ENCODE data around the gene RPS6KA5. TPM values are rescaled to one million over a fixed set of nuclear protein-coding genes. Genes with fewer than 3 reads are reported as not detected.
"Not testable (repeated sequence)": the region's sequence is repeated elsewhere in the genome, so short reads cannot be mapped to it uniquely, and the experiment has no call there.

Gene RPS6KA5
- total and polyA plus RNA-seq, 4 donors: 1.1 to 14.8 (median 5.6) TPM

DNA sequence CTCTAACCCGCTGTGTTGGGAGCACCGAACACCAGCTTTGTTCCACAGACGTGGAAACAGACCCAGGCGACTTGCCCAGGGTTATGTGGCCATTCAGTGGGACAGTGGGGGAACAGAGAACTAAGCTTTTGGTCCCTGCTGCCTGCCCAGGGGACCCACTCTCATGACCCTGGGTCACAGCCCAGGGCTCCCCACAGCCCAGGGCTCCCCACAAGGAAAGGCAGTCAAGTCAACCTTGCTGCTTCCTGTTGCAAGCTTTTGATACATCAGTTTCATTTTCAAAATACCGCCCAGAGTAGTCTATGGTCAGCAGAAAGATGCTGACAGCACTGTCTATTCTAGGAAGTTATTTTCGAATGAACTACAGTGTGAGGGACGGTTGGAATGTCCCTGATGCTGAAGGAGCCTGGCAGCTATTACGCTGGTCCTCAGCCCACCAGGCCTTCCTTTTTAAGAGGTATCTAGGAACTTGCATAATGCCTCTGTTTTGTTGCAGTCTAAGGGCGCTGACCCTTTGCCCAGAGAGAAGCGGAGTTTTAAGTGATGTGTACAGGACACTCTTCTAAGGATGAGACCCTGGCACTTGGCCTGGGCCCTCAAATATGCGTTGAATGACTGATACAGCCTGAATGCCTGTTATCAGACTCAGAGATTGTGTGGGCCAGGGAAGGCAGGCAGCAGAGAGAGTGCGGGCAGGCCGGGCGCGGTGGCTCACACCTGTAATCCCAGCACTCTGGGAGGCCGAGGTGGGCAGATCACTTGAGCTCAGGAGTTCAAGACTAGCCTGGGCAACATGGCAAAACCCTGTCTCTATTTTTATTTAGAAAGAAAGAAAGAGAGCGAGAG lies 231.6 kb downstream of the RPS6KA5 start:
- TF ChIP-seq, protein P1, sequence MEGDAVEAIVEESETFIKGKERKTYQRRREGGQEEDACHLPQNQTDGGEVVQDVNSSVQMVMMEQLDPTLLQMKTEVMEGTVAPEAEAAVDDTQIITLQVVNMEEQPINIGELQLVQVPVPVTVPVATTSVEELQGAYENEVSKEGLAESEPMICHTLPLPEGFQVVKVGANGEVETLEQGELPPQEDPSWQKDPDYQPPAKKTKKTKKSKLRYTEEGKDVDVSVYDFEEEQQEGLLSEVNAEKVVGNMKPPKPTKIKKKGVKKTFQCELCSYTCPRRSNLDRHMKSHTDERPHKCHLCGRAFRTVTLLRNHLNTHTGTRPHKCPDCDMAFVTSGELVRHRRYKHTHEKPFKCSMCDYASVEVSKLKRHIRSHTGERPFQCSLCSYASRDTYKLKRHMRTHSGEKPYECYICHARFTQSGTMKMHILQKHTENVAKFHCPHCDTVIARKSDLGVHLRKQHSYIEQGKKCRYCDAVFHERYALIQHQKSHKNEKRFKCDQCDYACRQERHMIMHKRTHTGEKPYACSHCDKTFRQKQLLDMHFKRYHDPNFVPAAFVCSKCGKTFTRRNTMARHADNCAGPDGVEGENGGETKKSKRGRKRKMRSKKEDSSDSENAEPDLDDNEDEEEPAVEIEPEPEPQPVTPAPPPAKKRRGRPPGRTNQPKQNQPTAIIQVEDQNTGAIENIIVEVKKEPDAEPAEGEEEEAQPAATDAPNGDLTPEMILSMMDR (IDR thresholded peaks at IDR 0.05; ENCODE audit: control extremely low read depth, extremely low read depth): no peak
- Histone ChIP-seq H3K4me1 (ENCODE audit: control insufficient read depth in 5 of 5, insufficient read depth in 5 of 5, low read length in 5 of 5) (peaks cover 0 to 9% (median 4%) of the 10 kb centered on the region in 5 donors), H3K9ac (ENCODE audit: insufficient read depth in 1 of 2, low read length in 2 of 2) (no peak overlapping the region), H3K4me3 (no peak overlapping the region), H3K36me3 (ENCODE audit: control insufficient read depth in 4 of 4, insufficient read depth in 4 of 4, low read length in 4 of 4) (no peaks in the 10 kb centered on the region), H3K9me3 (ENCODE audit: control insufficient read depth in 4 of 4, insufficient read depth in 3 of 4, low read length in 3 of 4) (no peaks in the 10 kb centered on the region), H3K27me3 (ENCODE audit: control insufficient read depth in 3 of 3, insufficient read depth in 3 of 3, low read length in 2 of 3) (no peaks in the 10 kb centered on the region), H3K27ac (ENCODE audit: low read depth in 1 of 2, low read length in 1 of 2) (peak overlapping the region; percentile 75 to 87)
- peak; percentile 38 for ATAC-seq (ENCODE audit: insufficient read depth, low FRiP score)
- peak in 2 of 3 donors; percentile 33 to 36 for DNase-seq
- WGBS, 2 donors: 64 to 72% methylated on average over 17 of the region's 17 CpGs

DNA sequence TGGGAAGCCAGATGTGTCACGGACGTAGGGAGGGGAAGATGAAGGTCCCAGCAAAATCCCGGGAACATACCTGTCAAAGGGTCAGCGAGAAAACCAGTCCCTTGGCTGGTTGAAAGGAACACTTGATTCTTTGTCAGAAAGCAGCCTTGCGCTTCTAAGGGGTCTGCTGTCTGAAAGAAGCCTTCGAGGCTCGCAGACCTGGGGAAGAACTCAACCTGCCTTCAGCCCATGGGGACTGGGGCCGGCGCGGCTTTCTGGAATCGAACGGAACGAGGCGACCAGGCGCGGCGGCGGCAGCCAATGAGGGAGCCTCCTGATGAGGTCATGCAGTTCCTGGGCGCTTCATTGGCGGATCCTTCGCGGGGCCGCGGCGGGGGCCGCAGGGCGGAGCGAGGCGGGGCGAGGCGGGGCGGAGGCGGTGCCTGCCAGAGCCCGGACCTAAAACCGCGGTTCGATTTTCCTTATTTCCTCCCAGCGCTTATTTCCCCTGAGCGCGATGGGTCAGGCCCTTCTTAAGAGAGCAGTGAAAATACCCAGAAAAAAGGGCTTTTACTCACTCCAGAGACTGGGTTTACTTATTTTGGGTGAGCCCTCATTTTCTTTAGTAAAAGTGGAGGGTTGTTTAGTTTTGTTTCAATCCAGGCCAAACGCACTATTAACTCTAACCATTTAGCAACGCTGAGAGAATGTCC lies 232.4 kb downstream of the RPS6KA5 start:
- Histone ChIP-seq H3K27me3 (ENCODE audit: control insufficient read depth in 3 of 3, insufficient read depth in 3 of 3, low read length in 2 of 3) (no peaks in the 10 kb centered on the region), H3K9me3 (ENCODE audit: control insufficient read depth in 4 of 4, insufficient read depth in 3 of 4, low read length in 3 of 4) (no peaks in the 10 kb centered on the region), H3K9ac (ENCODE audit: insufficient read depth in 1 of 2, low read length in 2 of 2) (peak overlapping the region; percentile 20 to 95), H3K36me3 (ENCODE audit: control insufficient read depth in 4 of 4, insufficient read depth in 4 of 4, low read length in 4 of 4) (no peaks in the 10 kb centered on the region), H3K4me3 (peak overlapping the region; percentile 22), H3K27ac (ENCODE audit: low read depth in 1 of 2, low read length in 1 of 2) (peak overlapping the region; percentile 75 to 87), H3K4me1 (ENCODE audit: control insufficient read depth in 5 of 5, insufficient read depth in 5 of 5, low read length in 5 of 5) (peaks cover 0 to 9% (median 4%) of the 10 kb centered on the region in 5 donors)
- WGBS, 2 donors: 2 to 3% methylated on average over 39 to 42 of the region's 42 CpGs
- ATAC-seq (ENCODE audit: insufficient read depth, low FRiP score) (peak; percentile 99), DNase-seq (peak; percentile 94 to 95 (median 94))
- TF ChIP-seq, protein P1 (IDR thresholded peaks at IDR 0.05; ENCODE audit: control extremely low read depth, extremely low read depth): no peak

DNA sequence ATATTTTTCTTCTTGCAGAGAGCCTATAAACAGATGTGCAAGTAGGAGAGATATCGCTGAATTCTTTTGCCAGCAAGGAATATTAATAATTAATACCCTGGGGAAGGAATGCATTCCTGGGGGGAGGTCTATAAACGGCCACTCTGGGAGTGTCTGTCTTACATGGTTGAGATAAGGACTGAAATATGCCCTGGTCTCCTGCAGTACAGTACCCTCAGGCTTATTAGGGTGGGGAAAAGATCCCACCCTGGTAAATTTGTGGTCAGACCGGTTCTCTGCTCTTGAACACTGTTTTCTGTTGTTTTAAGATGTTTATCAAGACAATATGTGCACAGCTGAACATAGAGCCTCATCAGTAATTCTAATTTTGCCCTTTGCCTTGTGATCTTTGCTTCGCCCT lies 236.9 kb downstream of the RPS6KA5 start:
- not testable (repeated sequence) for H3K27me3 ChIP-seq (ENCODE audit: control insufficient read depth in 3 of 3, insufficient read depth in 3 of 3, low read length in 2 of 3); H3K4me1 ChIP-seq (ENCODE audit: control insufficient read depth in 5 of 5, insufficient read depth in 5 of 5, low read length in 5 of 5); H3K9me3 ChIP-seq (ENCODE audit: control insufficient read depth in 4 of 4, insufficient read depth in 3 of 4, low read length in 3 of 4); H3K36me3 ChIP-seq (ENCODE audit: control insufficient read depth in 4 of 4, insufficient read depth in 4 of 4, low read length in 4 of 4); H3K27ac ChIP-seq (ENCODE audit: low read depth in 1 of 2, low read length in 1 of 2); ATAC-seq (ENCODE audit: insufficient read depth, low FRiP score); H3K9ac ChIP-seq (ENCODE audit: insufficient read depth in 1 of 2, low read length in 2 of 2); H3K4me3 ChIP-seq; DNase-seq
- 80 to 92% methylated on average over 4 of the region's 4 CpGs for WGBS, 2 donors

DNA sequence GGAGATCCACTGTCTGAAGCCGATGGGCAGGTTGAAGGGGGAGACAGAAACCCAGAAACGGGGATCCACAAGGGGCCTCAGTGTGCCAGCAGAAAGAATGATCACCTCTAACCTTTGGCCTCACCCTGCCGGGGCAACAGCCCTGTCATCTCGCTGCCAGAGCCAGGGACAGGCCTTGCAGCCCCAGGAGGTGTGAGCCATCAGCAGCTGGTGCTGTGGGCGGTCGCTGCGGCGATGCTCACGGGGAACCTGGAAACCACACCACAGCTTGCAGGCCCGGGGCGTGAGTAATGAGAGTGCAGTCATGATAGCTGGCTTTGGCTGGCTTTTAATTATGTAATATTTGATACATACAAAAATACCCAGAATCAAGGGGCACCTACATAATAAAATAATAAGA lies 239.5 kb downstream of the RPS6KA5 start:
- no peak for DNase-seq
- Histone ChIP-seq H3K4me3 (no peak overlapping the region), H3K27me3 (ENCODE audit: control insufficient read depth in 3 of 3, insufficient read depth in 3 of 3, low read length in 2 of 3) (no peaks in the 10 kb centered on the region), H3K9ac (ENCODE audit: insufficient read depth in 1 of 2, low read length in 2 of 2) (no peak overlapping the region), H3K9me3 (ENCODE audit: control insufficient read depth in 4 of 4, insufficient read depth in 3 of 4, low read length in 3 of 4) (peaks cover 0 to 5% (median 0%) of the 10 kb centered on the region in 4 donors), H3K4me1 (ENCODE audit: control insufficient read depth in 5 of 5, insufficient read depth in 5 of 5, low read length in 5 of 5) (peaks cover 0 to 2% (median 0%) of the 10 kb centered on the region in 5 donors), H3K27ac (ENCODE audit: low read depth in 1 of 2, low read length in 1 of 2) (no peak overlapping the region), H3K36me3 (ENCODE audit: control insufficient read depth in 4 of 4, insufficient read depth in 4 of 4, low read length in 4 of 4) (no peaks in the 10 kb centered on the region)
- TF ChIP-seq, protein P1 (IDR thresholded peaks at IDR 0.05; ENCODE audit: control extremely low read depth, extremely low read depth): no peak
- 36 to 53% methylated on average over 11 of the region's 11 CpGs for WGBS, 2 donors
- no peak for ATAC-seq (ENCODE audit: insufficient read depth, low FRiP score)

All from lung (tissue), 12 donors.